Mucosa of descending colon (tissue), 3 donors: ENCODE measurements around the gene ASTN2. TPM values are rescaled to one million over a fixed set of nuclear protein-coding genes. Genes with fewer than 3 reads are reported as not detected.

Experiments
- ATAC-seq: fragments of 200-7000 bp; cut with Tn5 transposase; one replicate; pipeline ENCODE4 v1.9.1; 2020; ENCODE audit warnings: mild to moderate bottlenecking, moderate library complexity
- DNase-seq, 3 donors: peaks; one replicate each; pipeline ENCODE4 v3.0.0-alpha.2; 2020
- H3K36me3 ChIP-seq: fragments of 200-600 bp; one replicate; pipeline ENCODE4 v1.8.0; 2021; ENCODE audit warnings: low read depth, mild to moderate bottlenecking
- H3K4me1 ChIP-seq: fragments of 200-600 bp; one replicate; pipeline ENCODE4 v1.8.0; 2021; ENCODE audit warnings: low read depth, mild to moderate bottlenecking
- H3K4me3 ChIP-seq: fragments of 200-600 bp; one replicate; pipeline ENCODE4 v1.8.0; 2021; ENCODE audit warnings: mild to moderate bottlenecking
- H3K9me3 ChIP-seq: fragments of 200-600 bp; one replicate; pipeline ENCODE4 v1.8.0; 2021; ENCODE audit warnings: mild to moderate bottlenecking
- CTCF ChIP-seq: fragments of 200-600 bp; IDR thresholded peaks from one replicate; pipeline ENCODE4 v1.8.0; 2022; ENCODE audit warnings: antibody characterized with exemption, mild to moderate bottlenecking
- intact Hi-C, 2 donors: fragments of 100-400 bp; cut with DNase I in 1 of 2; cut with micrococcal nuclease in 1 of 2; formaldehyde crosslinking; loops; one replicate each; pipeline versions ENCODE4 v1.11.0 to v1.11.1; 2022; cut with DNase I, micrococcal nuclease
- total RNA-seq, 3 donors: library from RNA; stranded (reverse); fragmentation: NEBNext Ultra II Directional in 2 of 3; extraction: Animal tissue kit (Norgen Biotek cat#: 25700) in 2 of 3; gene quantifications; one replicate each; pipeline versions ENCODE4 v1.2.1 to v1.2.4, GENCODE V29; 2021 to 2023
- donor health status: DM: no; HTN: no; CAD: no; lungs with moderate emphysema.
- donor health status: DM: no; HTN: no; CAD: no.
- donor health status: DM: no; HTN: yes; CAD: no.

ASTN2 gene
- total RNA-seq, 3 donors from 2014 or later, result 3.5 to 6.1 (median 5.4) TPM

- Histone ChIP-seq H3K36me3 (no peaks in the 10 kb centered on the region), H3K9me3 (no peaks in the 10 kb centered on the region), H3K4me1 (no peaks in the 10 kb centered on the region), H3K4me3 (no peak overlapping the region)
- intact Hi-C loops, result no loop called here
- no peak for TF ChIP-seq CTCF
- ATAC-seq (no peak), DNase-seq (no peak)
Observed at GRCh38 chr9:116626762-116627161, 788.1 kb downstream of the ASTN2 start.

- no peak for TF ChIP-seq CTCF
- no peak for DNase-seq
- no peak for ATAC-seq
- Histone ChIP-seq H3K4me1 (no peaks in the 10 kb centered on the region), H3K36me3 (no peaks in the 10 kb centered on the region), H3K4me3 (no peak overlapping the region), H3K9me3 (no peaks in the 10 kb centered on the region)
- intact Hi-C loops, result no loop called here
Observed at GRCh38 chr9:116623715-116624114, 791.1 kb downstream of the ASTN2 start.

GRCh38 chr9:116617389-116617788 is 797.5 kb downstream of the ASTN2 start:
- TF ChIP-seq CTCF, result no peak
- Histone ChIP-seq H3K4me3 (no peak overlapping the region), H3K36me3 (no peaks in the 10 kb centered on the region), H3K9me3 (peaks cover 3% of the 10 kb centered on the region), H3K4me1 (no peaks in the 10 kb centered on the region)
- DNase-seq (no peak), ATAC-seq (no peak)
- intact Hi-C loops, result no loop called here

- DNase-seq (peak in 1 of 3 donors; percentile 18), ATAC-seq (peak; percentile 79)
- Histone ChIP-seq H3K4me3 (no peak overlapping the region), H3K36me3 (no peaks in the 10 kb centered on the region), H3K9me3 (peaks cover 3% of the 10 kb centered on the region), H3K4me1 (no peaks in the 10 kb centered on the region)
- intact Hi-C loops, result no loop called here
- no peak for TF ChIP-seq CTCF
Observed at GRCh38 chr9:116616304-116616914, 798.4 kb downstream of the ASTN2 start.

- no peak for ATAC-seq
Observed at GRCh38 chr9:116608064-116608463, 806.8 kb downstream of the ASTN2 start.

More at GRCh38 chr9:116608064-116608463, 806.8 kb downstream of the ASTN2 start:
- TF ChIP-seq CTCF, result no peak
- Histone ChIP-seq H3K4me1 (no peaks in the 10 kb centered on the region), H3K9me3 (no peaks in the 10 kb centered on the region), H3K36me3 (no peaks in the 10 kb centered on the region), H3K4me3 (no peak overlapping the region)
- intact Hi-C loops, result no loop called here
- DNase-seq, result no peak
